ENCODE data around the gene LIN7B.

The LIN7B gene

GRCh38 chr19:49153167-49153809 lies 39.1 kb downstream of the LIN7B start:
- DNase-seq (ENCODE audit: low spot score) = no peak
- in situ Hi-C loops (cut with MboI; ENCODE audit: low sequenced_read_pairs, unreplicated experiment) = no loop called here
- no peak for TF ChIP-seq CTCF (IDR thresholded peaks at IDR 0.05; ENCODE audit: borderline replicate concordance, control extremely low read depth, extremely low read depth, insufficient read depth, missing control alignments)

- TF ChIP-seq CTCF (IDR thresholded peaks at IDR 0.05; ENCODE audit: borderline replicate concordance, control extremely low read depth, extremely low read depth, insufficient read depth, missing control alignments) = no peak
- no peak for DNase-seq (ENCODE audit: low spot score)
- in situ Hi-C loops (cut with MboI; ENCODE audit: low sequenced_read_pairs, unreplicated experiment) = no loop called here
These were observed 40.1 kb downstream of the LIN7B start for GRCh38 chr19:49154279-49154678.

- no peak for TF ChIP-seq CTCF (IDR thresholded peaks at IDR 0.05; ENCODE audit: borderline replicate concordance, control extremely low read depth, extremely low read depth, insufficient read depth, missing control alignments)
- in situ Hi-C loops (cut with MboI; ENCODE audit: low sequenced_read_pairs, unreplicated experiment) = no loop called here
- no peak for DNase-seq (ENCODE audit: low spot score)
These were observed 41.0 kb downstream of the LIN7B start, which contains the start of gene HRC for GRCh38 chr19:49155005-49155819. TSS of gene HRC (minus strand) at chr19:49155396. CDS start at chr19:49155237, 159 bp downstream.

GRCh38 chr19:49155820-49156346 lies 41.7 kb downstream of the LIN7B start:
- TF ChIP-seq CTCF (IDR thresholded peaks at IDR 0.05; ENCODE audit: borderline replicate concordance, control extremely low read depth, extremely low read depth, insufficient read depth, missing control alignments) = no peak
- DNase-seq (ENCODE audit: low spot score) = no peak
- in situ Hi-C loops (cut with MboI; ENCODE audit: low sequenced_read_pairs, unreplicated experiment) = no loop called here

- in situ Hi-C loops (cut with MboI; ENCODE audit: low sequenced_read_pairs, unreplicated experiment) = no loop called here
- TF ChIP-seq CTCF (IDR thresholded peaks at IDR 0.05; ENCODE audit: borderline replicate concordance, control extremely low read depth, extremely low read depth, insufficient read depth, missing control alignments) = no peak
- peak; percentile 62 for DNase-seq (ENCODE audit: low spot score)
These were observed 43.5 kb downstream of the LIN7B start, which contains the start of gene TRPM4 for GRCh38 chr19:49157445-49158224. TSS of gene TRPM4 (plus strand) at chr19:49157792. CDS start at chr19:49157867, 75 bp downstream.
